NCI-H1694 treated with DMSO at 0.1 percent for 48 hours (cell line): ENCODE measurements around the gene WEE1.
"Not testable (repeated sequence)": the region's sequence is repeated elsewhere in the genome, so short reads cannot be mapped to it uniquely, and the experiment has no call there.

Experiments used
- DNase-seq: peaks from one replicate; lab custom pipeline; 2025; lab: John Stamatoyannopoulos, UW

The WEE1 gene

DNA sequence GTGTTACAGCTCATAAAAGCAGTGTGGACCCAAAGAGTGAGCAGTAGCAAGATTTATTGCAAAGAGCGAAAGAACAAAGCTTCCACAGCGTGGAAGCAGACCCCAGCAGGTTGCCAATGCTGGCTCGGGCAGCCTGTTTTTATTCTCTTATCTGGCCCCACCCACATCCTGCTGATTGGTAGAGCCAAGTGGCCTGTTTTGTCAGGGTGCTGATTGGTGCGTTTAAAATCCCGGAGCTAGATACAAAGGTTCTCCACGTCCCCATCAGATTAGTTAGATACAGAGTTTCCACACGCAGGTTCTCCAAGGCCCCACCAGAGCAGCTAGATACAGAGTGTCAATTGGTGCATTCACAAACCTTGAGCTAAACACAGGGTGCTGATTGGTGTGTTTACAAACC lies 48.9 kb downstream of the WEE1 start:
- not testable (repeated sequence) for DNase-seq

GRCh38 chr11:9623053-9623452 lies 49.6 kb downstream of the WEE1 start:
- not testable (repeated sequence) for DNase-seq

GRCh38 chr11:9624448-9624847 lies 51.0 kb downstream of the WEE1 start:
- no peak for DNase-seq

DNA sequence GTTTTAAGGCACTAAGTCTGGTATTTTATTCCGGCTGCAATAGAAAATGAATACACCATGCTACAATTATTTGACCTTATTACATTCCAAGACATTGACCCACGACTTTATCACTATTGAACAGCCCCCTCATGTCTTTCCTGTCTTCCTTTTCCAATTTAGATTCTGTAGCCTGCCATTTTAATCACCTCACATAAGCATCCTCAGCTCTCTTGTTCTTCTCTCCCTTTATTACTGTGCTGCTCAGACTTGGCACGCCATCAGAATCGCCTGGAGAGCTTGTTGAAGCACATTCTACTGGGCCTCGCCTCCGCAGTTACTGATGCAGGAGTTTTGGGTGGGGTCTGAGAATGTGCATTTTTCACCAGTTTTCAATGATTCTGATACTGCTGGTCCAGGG lies 51.7 kb downstream of the WEE1 start:
- no peak for DNase-seq

- DNase-seq, result no peak
Measured at GRCh38 chr11:9625728-9626127, 52.3 kb downstream of the WEE1 start.

DNA sequence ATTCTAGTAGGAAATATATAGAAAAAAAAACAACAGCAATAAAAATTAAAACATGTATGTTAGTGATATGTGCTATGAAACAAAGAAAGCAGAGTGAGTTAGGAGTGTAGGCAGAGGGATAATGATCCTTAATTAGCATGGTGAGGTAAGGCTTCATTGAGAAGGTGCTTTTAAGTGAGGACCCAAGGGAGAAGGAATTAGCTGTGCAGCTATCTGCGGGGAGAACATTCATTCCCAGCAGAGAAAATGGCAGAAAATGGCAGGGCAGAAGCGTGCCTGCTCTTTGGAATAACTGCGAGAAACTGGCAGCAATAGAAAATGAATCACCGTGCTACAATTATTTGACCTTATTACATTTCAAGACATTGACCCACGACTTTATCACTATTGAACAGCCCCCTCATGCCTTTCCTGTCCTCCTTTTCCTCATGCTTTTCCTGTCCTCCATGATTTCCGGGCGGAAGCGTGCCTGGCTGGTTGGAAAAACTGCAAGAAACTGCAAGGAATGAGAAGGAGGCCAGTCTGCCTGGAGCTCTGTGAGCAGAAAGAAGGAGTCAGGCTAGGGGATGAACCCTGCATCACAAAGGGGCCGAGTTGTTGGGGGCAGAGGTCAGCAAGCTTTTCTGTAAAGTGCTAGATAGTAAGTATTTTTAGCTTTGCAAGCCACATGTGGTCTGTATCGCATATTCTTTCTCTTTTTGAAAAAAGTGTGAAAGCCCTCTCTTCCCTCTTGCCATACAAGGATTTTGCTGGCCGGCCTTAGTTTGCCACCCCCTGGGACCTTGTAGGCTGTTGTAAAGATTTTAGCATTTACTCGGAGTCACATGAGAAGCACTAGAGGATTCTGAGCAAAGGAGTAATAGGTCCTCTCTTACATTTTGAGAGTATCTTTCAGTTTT lies 53.3 kb downstream of the WEE1 start:
- DNase-seq, result no peak

- DNase-seq, result no peak
Measured at GRCh38 chr11:9629064-9629463, 55.6 kb downstream of the WEE1 start.

GRCh38 chr11:9633679-9634078 lies 60.2 kb downstream of the WEE1 start:
- no peak for DNase-seq

DNA sequence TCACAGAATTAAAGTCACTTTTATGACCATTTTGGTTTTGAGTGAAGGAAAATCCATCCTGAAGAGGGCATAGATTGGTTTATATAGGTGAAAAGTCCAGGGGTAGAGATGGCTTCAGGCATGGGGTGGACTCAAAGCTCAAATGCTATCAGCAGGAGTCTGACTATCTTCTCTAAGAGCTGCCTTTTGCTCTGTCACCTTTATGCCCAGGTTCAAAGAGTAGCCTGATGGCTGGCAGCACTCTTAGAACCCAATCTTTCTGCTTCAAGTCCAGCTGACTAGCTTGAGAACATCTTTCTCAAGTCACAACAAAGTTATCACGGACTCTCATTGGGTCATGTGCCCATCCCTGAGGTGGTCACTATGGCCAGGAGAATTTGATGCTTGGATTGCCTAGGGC lies 63.2 kb downstream of the WEE1 start:
- DNase-seq, result no peak

GRCh38 chr11:9639099-9639498 lies 65.6 kb downstream of the WEE1 start:
- no peak for DNase-seq
